ENCODE results near the gene RNF151. TPM values are rescaled to one million over a fixed set of nuclear protein-coding genes. Genes with fewer than 3 reads are reported as not detected.

RNF151 gene
- total RNA-seq, 1 experiment from 2014 or later: not detected

DNA sequence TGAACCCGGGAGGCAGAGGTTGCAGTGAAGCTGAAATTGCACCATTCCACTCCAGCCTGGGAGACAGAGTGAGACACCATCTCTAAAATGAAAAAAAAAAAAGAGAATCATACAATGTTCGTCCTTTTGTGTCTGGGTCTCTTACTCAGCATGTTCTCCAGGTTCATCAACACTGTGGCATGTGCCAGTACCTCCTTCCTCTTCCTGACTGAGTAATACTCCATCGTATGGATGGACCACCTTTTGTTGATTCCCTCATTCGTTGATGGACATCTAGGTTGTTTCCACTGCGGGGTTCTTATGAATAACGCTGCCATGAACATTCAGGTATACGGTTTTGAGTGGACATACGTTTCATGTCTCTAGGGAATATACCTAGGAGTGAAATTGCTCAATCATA is 44.3 kb upstream of the RNF151 start:
- TF ChIP-seq, protein P1, sequence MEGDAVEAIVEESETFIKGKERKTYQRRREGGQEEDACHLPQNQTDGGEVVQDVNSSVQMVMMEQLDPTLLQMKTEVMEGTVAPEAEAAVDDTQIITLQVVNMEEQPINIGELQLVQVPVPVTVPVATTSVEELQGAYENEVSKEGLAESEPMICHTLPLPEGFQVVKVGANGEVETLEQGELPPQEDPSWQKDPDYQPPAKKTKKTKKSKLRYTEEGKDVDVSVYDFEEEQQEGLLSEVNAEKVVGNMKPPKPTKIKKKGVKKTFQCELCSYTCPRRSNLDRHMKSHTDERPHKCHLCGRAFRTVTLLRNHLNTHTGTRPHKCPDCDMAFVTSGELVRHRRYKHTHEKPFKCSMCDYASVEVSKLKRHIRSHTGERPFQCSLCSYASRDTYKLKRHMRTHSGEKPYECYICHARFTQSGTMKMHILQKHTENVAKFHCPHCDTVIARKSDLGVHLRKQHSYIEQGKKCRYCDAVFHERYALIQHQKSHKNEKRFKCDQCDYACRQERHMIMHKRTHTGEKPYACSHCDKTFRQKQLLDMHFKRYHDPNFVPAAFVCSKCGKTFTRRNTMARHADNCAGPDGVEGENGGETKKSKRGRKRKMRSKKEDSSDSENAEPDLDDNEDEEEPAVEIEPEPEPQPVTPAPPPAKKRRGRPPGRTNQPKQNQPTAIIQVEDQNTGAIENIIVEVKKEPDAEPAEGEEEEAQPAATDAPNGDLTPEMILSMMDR (IDR thresholded peaks at IDR 0.05; ENCODE audit: unreplicated experiment): no peak
- Mint-ChIP-seq H3K4me1 (ENCODE audit: insufficient read depth, unreplicated experiment) (peaks cover 6% of the 10 kb centered on the region), H3K27ac (ENCODE audit: low read depth, unreplicated experiment) (no peak overlapping the region), H3K27me3 (ENCODE audit: insufficient read depth, unreplicated experiment) (peaks cover 35% of the 10 kb centered on the region), H3K36me3 (ENCODE audit: insufficient read depth, unreplicated experiment) (no peaks in the 10 kb centered on the region), H3K4me3 (ENCODE audit: unreplicated experiment) (no peak overlapping the region), H3K9me3 (ENCODE audit: unreplicated experiment) (no peaks in the 10 kb centered on the region)
- no peak for DNase-seq (ENCODE audit: unreplicated experiment)
- ChIA-PET CTCF (interaction anchor here (1.1 kb wide), 1 partner anchor 30 kb away, joined by 5 read pairs; no protein-coding TSS in a partner anchor), POLR2A (no interaction called here)
- BruUV-seq (replicated peaks): no TSS peak
- intact Hi-C loops (cut with micrococcal nuclease): no loop called here

DNA sequence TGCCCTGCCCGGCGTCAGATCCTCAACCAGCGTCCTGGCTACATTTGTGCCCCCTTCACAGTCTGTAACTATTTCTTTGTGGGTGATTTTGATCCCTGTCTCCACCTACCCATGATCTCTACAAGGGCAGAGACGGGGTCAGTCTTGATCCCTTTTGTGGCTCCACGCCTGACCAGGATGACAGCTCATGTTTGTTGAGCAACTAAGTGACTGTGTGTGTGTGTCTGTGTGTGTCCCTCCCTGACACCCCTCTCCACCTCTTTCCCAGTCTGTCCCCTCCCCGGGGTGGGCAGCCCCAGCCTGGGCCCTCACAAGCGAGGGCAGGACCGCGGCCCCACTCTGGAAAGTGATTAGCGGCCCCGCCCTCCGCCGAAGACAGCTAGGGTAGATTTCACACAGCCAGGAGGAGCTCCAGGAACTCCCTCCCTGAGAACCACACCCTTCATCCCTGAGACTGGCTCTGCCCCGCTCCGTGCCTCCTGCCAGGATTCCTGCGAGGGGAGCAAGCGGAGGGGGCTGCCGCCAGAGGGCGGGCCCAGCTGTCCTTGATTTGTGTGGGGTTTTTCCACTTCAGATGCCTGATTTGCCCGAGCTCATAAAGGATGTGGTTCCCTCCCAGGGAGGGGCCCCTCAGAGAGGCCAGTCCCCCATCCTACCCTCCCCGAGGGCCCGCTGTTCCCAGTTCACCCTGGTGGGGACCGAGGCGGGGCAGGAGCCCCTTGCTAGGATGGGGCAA is 43.2 kb upstream of the RNF151 start:
- peak; percentile 39 for DNase-seq (ENCODE audit: unreplicated experiment)

DNA sequence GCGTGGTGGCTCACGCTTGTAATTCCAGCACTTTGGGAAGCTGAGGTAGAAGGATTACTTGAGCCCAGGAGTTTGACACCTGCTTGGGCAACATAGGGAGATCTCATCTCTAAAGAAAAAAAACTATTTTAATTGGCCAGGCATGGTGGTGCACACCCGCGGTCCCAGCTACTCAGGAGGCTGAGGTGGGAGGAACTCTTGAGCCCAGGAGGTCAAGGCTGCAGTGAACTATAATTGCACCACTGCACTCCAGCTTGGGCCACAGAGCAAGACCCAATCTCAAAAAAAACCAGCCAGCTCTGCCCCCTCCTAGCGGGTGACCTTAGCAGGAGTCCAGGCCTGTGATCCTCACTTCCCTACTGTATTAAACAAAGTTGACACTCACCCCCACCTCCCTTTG is 42.6 kb upstream of the RNF151 start:
- POLR2A ChIA-PET: interaction anchor here (0.8 to 1.5 kb wide), 4 partner anchors 24 to 90 kb away, joined by 4 to 6 read pairs (median 4); partner anchors contain the start of gene RPS2

More for the DNA sequence above, 43.2 kb upstream of the RNF151 start:
- ChIA-PET POLR2A (interaction anchor here (0.8 to 1.5 kb wide), 4 partner anchors 23 to 89 kb away, joined by 4 to 6 read pairs (median 4); partner anchors contain the start of gene RPS2), CTCF (interaction anchor here (0.6 to 1.3 kb wide), 8 partner anchors 12 to 592 kb away, joined by 3 to 5 read pairs (median 3); no protein-coding TSS in a partner anchor)
- intact Hi-C loops (cut with micrococcal nuclease): no loop called here
- Mint-ChIP-seq H3K27me3 (ENCODE audit: insufficient read depth, unreplicated experiment) (peaks cover 33% of the 10 kb centered on the region), H3K27ac (ENCODE audit: low read depth, unreplicated experiment) (no peak overlapping the region), H3K4me3 (ENCODE audit: unreplicated experiment) (no peak overlapping the region), H3K9me3 (ENCODE audit: unreplicated experiment) (no peaks in the 10 kb centered on the region), H3K36me3 (ENCODE audit: insufficient read depth, unreplicated experiment) (no peaks in the 10 kb centered on the region), H3K4me1 (ENCODE audit: insufficient read depth, unreplicated experiment) (peaks cover 6% of the 10 kb centered on the region)
- TF ChIP-seq, protein P1 (IDR thresholded peaks at IDR 0.05; ENCODE audit: unreplicated experiment): no peak
- no TSS peak for BruUV-seq (replicated peaks)

DNA sequence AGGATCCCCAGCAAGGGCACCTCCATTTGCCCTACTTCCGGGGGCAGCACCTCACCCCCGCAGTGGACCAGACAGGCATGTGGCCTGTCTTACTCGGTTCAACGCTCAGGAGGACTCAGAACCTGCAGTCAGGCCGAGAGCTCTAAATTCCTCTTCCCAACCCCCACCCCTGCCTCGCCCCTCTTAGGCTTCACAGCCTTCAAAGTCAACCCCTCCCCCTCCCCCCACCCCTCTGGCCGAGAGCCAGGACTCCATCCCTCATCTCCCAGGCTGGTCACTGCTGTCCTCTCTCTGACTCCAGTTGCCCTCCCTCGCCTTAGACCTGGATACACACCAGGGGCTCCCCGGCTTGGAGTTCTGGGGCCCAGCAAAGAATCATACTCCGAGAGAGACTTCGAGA is 40.4 kb upstream of the RNF151 start:
- H3K27ac Mint-ChIP-seq (ENCODE audit: low read depth, unreplicated experiment): no peak overlapping the region
- no peak for DNase-seq (ENCODE audit: unreplicated experiment)
- intact Hi-C loops (cut with micrococcal nuclease): no loop called here
- no peaks in the 10 kb centered on the region for H3K4me1 Mint-ChIP-seq (ENCODE audit: insufficient read depth, unreplicated experiment)
- peaks cover 7% of the 10 kb centered on the region for H3K36me3 Mint-ChIP-seq (ENCODE audit: insufficient read depth, unreplicated experiment)
- H3K9me3 Mint-ChIP-seq (ENCODE audit: unreplicated experiment): no peaks in the 10 kb centered on the region
- ChIA-PET CTCF (interaction anchor here (1.5 to 7.2 kb wide), 2 partner anchors 12 to 60 kb away, joined by 4 to 105 read pairs; no protein-coding TSS in a partner anchor), POLR2A (no interaction called here)
- TF ChIP-seq, protein P1 (IDR thresholded peaks at IDR 0.05; ENCODE audit: unreplicated experiment): no peak
- H3K4me3 Mint-ChIP-seq (ENCODE audit: unreplicated experiment): no peak overlapping the region
- BruUV-seq (replicated peaks): no TSS peak
- H3K27me3 Mint-ChIP-seq (ENCODE audit: insufficient read depth, unreplicated experiment): peaks cover 5% of the 10 kb centered on the region

More for the DNA sequence above, 42.6 kb upstream of the RNF151 start:
- BruUV-seq (replicated peaks): no TSS peak
- Mint-ChIP-seq H3K36me3 (ENCODE audit: insufficient read depth, unreplicated experiment) (peaks cover 3% of the 10 kb centered on the region), H3K9me3 (ENCODE audit: unreplicated experiment) (no peaks in the 10 kb centered on the region), H3K4me1 (ENCODE audit: insufficient read depth, unreplicated experiment) (peaks cover 6% of the 10 kb centered on the region), H3K27me3 (ENCODE audit: insufficient read depth, unreplicated experiment) (peaks cover 27% of the 10 kb centered on the region), H3K4me3 (ENCODE audit: unreplicated experiment) (no peak overlapping the region), H3K27ac (ENCODE audit: low read depth, unreplicated experiment) (no peak overlapping the region)
- TF ChIP-seq, protein P1 (IDR thresholded peaks at IDR 0.05; ENCODE audit: unreplicated experiment): no peak
- CTCF ChIA-PET: interaction anchor here (0.6 to 1.3 kb wide), 6 partner anchors 13 to 593 kb away, joined by 3 to 5 read pairs (median 3); no protein-coding TSS in a partner anchor
- intact Hi-C loops (cut with micrococcal nuclease): no loop called here
- DNase-seq (ENCODE audit: unreplicated experiment): no peak
